ENCODE data around the gene FLT4. TPM values are rescaled to one million over a fixed set of nuclear protein-coding genes. Genes with fewer than 3 reads are reported as not detected.

FLT4 gene
- total RNA-seq, 6 experiments from 2014 or later, result not detected

DNA sequence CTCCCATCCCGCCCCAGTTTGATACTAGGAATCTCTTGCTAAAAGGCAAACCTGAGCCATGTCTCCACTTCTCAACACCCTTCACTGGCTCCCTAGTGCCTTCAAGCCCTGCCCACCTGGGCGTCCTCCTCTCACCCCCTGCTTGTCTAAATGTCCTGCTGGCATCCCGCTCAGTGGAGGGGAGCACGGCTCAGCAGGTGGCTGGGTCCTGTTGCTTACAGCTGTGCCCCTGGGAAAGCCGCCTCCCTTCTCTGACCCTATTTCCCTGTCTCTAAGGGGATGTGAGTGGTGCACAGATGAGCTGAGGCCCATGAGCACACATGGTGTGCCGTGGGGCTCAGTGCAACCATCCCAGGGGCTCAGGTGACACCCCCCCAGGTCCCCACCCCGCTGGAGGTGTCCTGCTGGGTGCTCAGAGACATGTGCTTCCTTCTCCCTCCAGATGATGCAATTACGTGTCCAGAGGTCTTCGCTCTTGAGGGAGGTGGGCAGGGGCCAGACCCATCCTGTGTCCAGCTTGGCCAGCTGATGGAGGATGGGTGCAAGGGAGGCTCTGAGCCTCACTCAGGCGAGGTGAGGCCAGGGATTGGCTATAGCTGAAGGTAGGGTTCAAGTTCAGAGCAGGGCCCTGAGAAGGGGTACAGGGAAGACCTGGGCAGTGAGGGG is 24.1 kb downstream of the FLT4 start:
- Mint-ChIP-seq H3K27ac (no peak overlapping the region), H3K36me3 (ENCODE audit: low read depth) (no peaks in the 10 kb centered on the region), H3K4me1 (ENCODE audit: low read depth) (no peaks in the 10 kb centered on the region), H3K4me3 (no peak overlapping the region), H3K27me3 (ENCODE audit: insufficient read depth) (peaks cover 4% of the 10 kb centered on the region; the same call in 1 of the 2 replicates), H3K9me3 (peaks cover 24% of the 10 kb centered on the region)
- DNase-seq, result no peak
- TF ChIP-seq, protein P1, sequence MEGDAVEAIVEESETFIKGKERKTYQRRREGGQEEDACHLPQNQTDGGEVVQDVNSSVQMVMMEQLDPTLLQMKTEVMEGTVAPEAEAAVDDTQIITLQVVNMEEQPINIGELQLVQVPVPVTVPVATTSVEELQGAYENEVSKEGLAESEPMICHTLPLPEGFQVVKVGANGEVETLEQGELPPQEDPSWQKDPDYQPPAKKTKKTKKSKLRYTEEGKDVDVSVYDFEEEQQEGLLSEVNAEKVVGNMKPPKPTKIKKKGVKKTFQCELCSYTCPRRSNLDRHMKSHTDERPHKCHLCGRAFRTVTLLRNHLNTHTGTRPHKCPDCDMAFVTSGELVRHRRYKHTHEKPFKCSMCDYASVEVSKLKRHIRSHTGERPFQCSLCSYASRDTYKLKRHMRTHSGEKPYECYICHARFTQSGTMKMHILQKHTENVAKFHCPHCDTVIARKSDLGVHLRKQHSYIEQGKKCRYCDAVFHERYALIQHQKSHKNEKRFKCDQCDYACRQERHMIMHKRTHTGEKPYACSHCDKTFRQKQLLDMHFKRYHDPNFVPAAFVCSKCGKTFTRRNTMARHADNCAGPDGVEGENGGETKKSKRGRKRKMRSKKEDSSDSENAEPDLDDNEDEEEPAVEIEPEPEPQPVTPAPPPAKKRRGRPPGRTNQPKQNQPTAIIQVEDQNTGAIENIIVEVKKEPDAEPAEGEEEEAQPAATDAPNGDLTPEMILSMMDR (IDR thresholded peaks at IDR 0.05), result no peak

DNA sequence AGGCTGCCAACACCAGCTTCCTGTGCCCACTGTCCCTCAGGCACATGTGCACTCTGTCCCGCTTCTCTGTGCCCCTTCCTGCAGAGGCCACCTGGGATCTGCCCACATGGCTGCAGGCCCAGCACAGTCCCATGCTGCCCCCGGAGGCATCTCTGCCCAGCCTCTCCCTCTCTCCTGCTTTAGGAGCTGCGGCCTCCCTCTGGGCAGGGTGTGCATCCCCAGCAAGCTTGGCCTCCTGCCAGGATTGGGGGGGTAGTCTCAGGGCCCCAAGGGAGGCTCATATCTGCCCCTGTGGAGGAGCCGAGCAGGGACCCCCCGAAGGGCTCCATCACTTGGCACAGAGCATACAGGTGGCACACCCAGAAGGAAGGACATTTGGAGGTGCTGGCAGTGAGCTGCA is 24.8 kb downstream of the FLT4 start:
- H3K27ac Mint-ChIP-seq, result no peak overlapping the region
- DNase-seq, result no peak
- no peak overlapping the region for H3K4me3 Mint-ChIP-seq
- peaks cover 27% of the 10 kb centered on the region for H3K9me3 Mint-ChIP-seq
- H3K36me3 Mint-ChIP-seq (ENCODE audit: low read depth), result no peaks in the 10 kb centered on the region
- H3K4me1 Mint-ChIP-seq (ENCODE audit: low read depth), result no peaks in the 10 kb centered on the region
- TF ChIP-seq, protein P1 (IDR thresholded peaks at IDR 0.05), result no peak
- peaks cover 5% of the 10 kb centered on the region; the same call in 1 of the 2 replicates for H3K27me3 Mint-ChIP-seq (ENCODE audit: insufficient read depth)

DNA sequence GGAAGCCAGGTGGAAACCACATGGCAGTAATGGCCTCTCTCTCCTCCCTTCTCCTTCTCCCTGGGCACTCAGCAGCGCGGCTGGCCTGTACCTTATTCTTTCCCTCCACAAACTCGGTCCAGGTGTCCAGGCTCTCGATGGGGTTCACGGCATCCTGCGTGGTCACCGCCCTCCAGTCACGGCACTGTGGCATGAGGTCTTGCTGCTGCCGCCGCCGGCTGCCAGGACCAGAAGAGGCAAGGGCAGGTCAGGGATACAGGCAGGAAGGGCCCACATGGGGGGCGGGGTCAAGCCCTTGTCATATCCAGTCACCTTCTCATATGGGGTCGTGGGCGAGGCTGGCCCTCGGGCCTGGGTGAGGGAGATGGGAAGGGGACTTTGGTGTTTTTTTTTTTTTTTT is 25.6 kb downstream of the FLT4 start:
- no peak for DNase-seq
- H3K4me1 Mint-ChIP-seq (ENCODE audit: low read depth), result no peaks in the 10 kb centered on the region
- TF ChIP-seq, protein P1 (IDR thresholded peaks at IDR 0.05), result no peak
- H3K27ac Mint-ChIP-seq, result no peak overlapping the region
- peaks cover 5% of the 10 kb centered on the region; the same call in 1 of the 2 replicates for H3K27me3 Mint-ChIP-seq (ENCODE audit: insufficient read depth)
- no peaks in the 10 kb centered on the region for H3K36me3 Mint-ChIP-seq (ENCODE audit: low read depth)
- no peak overlapping the region for H3K4me3 Mint-ChIP-seq
- peaks cover 27% of the 10 kb centered on the region for H3K9me3 Mint-ChIP-seq

DNA sequence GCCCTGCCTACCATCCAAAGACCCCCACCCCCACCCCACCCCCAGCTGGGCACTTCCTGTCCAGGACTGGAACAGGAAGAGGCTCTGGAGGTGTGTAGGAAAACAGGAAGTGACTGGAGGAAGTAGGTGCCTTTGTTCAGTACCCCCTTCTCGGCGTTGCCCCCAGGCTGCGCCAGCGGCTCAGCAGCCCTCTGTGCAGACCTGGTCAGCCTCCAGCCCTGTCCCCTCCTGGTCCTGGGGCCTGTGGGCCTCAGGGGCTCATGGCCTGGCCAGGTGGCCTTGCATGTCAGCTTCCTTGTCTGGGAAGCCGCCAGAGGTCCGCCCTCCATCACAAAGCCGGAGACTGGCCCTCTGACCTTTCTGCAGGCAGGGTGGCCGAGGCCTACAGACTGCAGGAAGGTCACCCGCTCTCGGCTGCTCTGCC is 26.0 kb downstream of the FLT4 start:
- H3K4me3 Mint-ChIP-seq, result no peak overlapping the region
- no peak overlapping the region for H3K27ac Mint-ChIP-seq
- H3K9me3 Mint-ChIP-seq, result peaks cover 27% of the 10 kb centered on the region
- H3K27me3 Mint-ChIP-seq (ENCODE audit: insufficient read depth), result peaks cover 5% of the 10 kb centered on the region; the same call in 1 of the 2 replicates
- DNase-seq, result no peak
- no peaks in the 10 kb centered on the region for H3K36me3 Mint-ChIP-seq (ENCODE audit: low read depth)
- no peaks in the 10 kb centered on the region for H3K4me1 Mint-ChIP-seq (ENCODE audit: low read depth)
- TF ChIP-seq, protein P1 (IDR thresholded peaks at IDR 0.05), result no peak

DNA sequence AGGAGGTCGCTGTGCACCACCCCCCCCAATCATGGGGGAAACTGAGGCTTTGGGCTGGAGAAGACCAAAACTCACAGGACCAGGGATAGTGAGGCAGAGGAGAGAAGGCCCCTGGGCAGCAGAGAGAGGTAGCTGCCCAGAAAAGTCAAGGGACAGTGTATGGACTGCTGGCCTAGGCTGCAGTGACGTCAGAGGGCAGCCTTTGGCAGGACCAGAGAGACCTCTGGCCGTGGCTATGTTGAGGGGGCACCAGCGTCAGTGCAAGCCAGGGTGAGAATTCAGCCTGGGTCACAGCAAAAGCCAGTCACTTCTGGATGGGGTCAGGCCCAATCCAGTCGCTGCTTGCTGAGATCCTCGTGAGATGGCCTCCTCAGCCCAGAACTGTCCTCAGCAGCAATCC is 26.5 kb downstream of the FLT4 start:
- TF ChIP-seq, protein P1 (IDR thresholded peaks at IDR 0.05), result no peak
- Mint-ChIP-seq H3K9me3 (peaks cover 27% of the 10 kb centered on the region), H3K4me1 (ENCODE audit: low read depth) (no peaks in the 10 kb centered on the region), H3K27me3 (ENCODE audit: insufficient read depth) (peaks cover 5% of the 10 kb centered on the region; the same call in 1 of the 2 replicates), H3K4me3 (no peak overlapping the region), H3K27ac (no peak overlapping the region), H3K36me3 (ENCODE audit: low read depth) (no peaks in the 10 kb centered on the region)
- no peak for DNase-seq
